Stimulated activated CD8-positive, alpha-beta memory T cell treated with anti-CD3 and anti-CD28 coated beads, Interleukin-4, amount 100 ng/mL, for 24 hours (primary cell): ENCODE results near the gene ZHX3.
"Not testable (repeated sequence)": the region's sequence is repeated elsewhere in the genome, so short reads cannot be mapped to it uniquely, and the experiment has no call there.

Experiments used
- DNase-seq: peaks from one replicate; pipeline ENCODE4 v3.0.0-alpha.2; 2020; ENCODE audit warnings: low read depth

ZHX3 gene

GRCh38 chr20:41330941-41331340 lies 13.4 kb upstream of the ZHX3 start:
- no peak for DNase-seq

- DNase-seq = no peak
Observed at GRCh38 chr20:41330343-41330720, 12.8 kb upstream of the ZHX3 start.

GRCh38 chr20:41329435-41330342 lies 12.2 kb upstream of the ZHX3 start:
- DNase-seq = peak; percentile 42

DNA sequence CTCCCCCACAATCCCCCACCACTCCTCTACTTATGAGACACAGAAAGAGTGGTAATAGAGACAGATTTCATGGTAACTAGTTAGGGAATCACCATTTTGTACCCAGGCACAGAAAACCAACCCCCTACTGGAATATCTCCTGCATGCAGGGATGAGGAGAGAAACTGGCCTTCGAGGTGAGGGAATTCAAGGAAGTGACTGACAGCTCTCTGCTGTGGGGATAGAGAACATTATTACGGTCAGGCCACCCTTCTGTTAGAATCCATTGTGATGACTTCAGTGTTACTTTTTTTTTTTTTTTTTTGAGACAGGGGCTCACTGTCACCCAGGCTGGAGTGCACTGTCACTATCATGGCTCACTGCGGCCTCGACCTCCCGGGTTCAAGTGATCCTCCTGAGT lies 9.6 kb upstream of the ZHX3 start:
- DNase-seq = no peak

GRCh38 chr20:41320976-41321375 lies 3.4 kb upstream of the ZHX3 start:
- DNase-seq = no peak

- no peak for DNase-seq
Observed at GRCh38 chr20:41320441-41320840, 2.9 kb upstream of the ZHX3 start.

GRCh38 chr20:41318271-41318649 lies 729 bp upstream of the ZHX3 start:
- no peak for DNase-seq

DNA sequence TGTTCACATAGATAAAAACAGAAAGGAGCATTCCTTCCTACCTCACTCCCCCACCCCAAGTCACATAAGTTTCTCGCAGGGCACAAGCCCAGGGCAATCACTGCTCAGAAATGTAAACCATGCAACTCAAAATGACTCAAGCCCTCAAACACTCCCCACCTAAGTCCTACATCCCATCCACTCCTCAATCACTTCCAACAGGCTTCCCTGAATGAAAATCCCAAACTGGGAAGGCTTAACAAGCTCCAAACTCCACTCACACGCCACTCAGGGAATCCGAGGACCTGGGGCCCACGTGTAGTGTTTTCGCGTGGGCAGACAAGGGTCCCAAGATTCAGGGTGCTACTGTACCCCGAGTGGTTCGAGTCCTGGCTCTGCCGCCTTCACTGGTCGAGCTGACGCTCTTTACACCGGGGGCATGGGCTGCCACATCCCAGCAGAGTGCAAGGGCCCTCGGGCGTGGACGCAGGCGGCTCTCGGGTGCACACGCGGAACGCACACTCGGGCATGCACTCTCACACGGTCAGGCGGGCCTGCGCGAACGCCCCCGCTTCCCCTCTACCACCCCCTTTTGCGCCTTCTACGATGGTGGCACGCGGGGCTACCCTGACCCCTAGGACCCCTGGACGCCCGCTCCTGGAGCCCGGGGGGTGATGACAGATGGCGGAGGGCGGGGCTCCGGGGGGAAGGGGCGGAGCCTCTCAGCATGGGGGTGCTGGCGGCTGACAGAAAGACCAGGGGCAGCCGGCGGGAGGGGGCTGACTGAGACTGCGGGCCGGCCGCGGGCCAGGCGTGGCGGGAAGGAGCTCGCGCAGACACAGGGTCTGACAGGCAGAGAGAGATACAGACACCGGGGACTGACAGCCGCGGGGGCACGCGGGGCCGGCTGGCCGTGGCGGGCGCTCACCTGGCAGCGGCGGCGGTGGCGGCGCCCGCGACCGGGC lies 657 bp downstream of the ZHX3 start:
- peak; percentile 75 for DNase-seq

DNA sequence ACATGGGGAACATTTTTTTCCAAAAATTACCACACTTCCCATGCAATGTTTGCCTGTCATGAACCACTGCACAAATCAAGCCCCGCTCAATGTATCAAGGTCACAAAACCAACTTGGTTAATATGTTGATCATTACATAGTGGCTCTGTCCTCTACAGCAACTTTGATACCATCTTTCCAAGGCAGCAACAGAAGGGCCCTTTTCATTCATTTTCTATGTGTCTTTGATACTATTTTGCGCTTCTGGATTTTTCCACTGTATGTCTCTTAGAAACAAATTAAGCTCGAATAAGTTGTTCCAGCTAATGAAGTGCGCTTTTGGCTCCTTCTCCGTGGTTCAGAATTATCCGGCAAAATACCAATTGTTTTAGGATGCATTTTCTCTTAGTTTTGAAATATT lies 1.5 kb downstream of the ZHX3 start:
- DNase-seq = no peak

- DNase-seq = no peak
Observed at GRCh38 chr20:41314386-41314785, 3.1 kb downstream of the ZHX3 start.

- DNase-seq = not testable (repeated sequence)
Observed at GRCh38 chr20:41312009-41312408, 5.5 kb downstream of the ZHX3 start.

GRCh38 chr20:41309817-41310216 lies 7.7 kb downstream of the ZHX3 start:
- DNase-seq = no peak

DNA sequence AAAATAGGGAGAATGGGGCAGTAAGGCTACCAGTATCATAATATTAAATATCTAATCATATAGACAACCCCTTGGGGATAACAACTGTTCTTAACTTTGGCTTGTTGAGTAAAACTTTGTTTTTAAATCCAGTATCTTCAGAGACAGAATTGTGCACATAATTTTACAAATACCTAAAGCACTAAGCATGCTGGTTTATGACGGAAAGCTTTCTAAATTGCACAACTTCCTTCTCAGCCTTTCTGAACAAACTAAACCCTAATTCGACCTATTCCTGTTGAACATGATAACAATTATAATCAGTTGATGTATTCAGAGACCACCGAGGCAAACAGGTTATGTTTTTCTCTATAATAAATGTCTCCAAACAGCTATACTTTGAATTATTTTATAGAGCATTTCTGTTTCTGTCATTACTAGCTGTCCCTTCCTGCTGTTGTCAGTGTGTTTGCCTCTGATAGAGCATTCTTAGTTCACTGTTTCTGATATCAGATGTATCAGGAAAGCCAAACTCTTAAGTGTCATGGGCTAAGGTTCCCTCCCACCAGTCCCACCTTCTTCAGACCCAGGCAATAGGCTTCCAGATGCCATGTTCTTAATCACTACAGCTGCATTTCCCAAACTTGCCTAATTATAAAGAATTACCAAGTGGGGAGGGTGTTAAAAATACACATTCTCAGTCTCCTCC lies 8.7 kb downstream of the ZHX3 start:
- DNase-seq = no peak

- DNase-seq = no peak
Observed at GRCh38 chr20:41308290-41308711, 9.2 kb downstream of the ZHX3 start.

DNA sequence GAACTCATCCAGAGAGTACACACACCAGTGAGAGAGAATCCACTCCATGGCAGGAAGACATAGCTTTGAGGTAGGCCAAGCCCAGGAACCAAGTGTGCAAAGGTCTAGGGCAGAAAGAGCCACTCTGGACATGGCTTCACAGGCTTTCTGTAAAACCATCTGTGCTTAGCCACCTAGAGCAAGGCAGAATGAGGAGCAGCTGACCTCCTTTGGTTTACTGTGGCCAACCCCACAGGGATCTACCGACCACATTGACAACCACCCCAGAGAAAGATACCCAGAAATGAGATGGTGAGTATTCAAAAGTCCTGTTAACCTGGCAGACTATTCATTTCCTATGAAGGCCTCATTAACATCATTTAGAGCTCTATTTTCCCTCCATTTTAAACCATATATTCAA lies 10.5 kb downstream of the ZHX3 start:
- DNase-seq = no peak

- DNase-seq = no peak
Observed at GRCh38 chr20:41306061-41306727, 11.3 kb downstream of the ZHX3 start.

GRCh38 chr20:41304424-41305079 lies 13.0 kb downstream of the ZHX3 start:
- DNase-seq = no peak

DNA sequence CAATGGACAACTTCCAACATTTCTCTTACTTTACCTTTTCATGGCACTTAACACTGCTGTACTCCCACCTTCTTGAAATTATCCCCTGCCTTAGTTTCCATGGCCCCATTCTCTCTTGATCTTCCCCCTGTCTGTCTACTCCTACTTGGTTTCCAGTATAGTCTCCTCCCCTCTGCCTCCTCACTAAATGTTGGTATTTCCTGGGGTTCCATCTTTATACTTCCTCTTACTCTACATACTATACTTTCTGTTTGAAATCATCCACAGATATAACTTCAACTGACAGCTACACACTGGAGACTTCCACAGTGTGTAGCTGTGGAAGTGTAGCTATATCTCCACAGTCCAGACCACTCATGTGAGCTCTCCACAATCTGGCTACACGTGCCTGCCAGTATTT lies 13.5 kb downstream of the ZHX3 start:
- no peak for DNase-seq

DNA sequence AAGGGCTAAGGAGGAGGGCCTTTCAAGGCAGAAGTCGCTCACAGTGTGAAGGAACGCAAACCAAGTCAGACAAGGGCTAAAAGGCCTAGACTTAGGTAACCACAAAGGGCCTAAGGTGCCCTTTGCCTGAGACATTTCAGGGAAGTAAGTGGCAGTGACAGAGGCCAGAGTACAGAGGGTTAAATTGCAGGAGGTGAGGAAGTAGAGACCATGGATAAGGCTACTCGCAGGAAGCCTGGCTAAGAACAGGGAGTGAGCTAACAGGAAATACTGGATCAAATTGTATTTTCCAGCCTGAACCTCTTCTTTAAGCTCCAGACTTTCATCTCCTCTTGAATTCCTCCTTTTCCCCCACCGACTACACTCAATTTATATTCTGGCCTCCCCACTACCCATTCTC lies 16.6 kb downstream of the ZHX3 start:
- DNase-seq = no peak

GRCh38 chr20:41300383-41300782 lies 17.1 kb downstream of the ZHX3 start:
- DNase-seq = no peak

- no peak for DNase-seq
Observed at GRCh38 chr20:41299899-41300298, 17.6 kb downstream of the ZHX3 start.
